Activated gamma-delta T cell (primary cell): ENCODE data around the gene ARID3B.
"Not testable (repeated sequence)": the region's sequence is repeated elsewhere in the genome, so short reads cannot be mapped to it uniquely, and the experiment has no call there.

Experiments used
- DNase-seq: peaks from one replicate; lab custom pipeline; 2025; lab: John Stamatoyannopoulos, UW

The ARID3B gene

DNA sequence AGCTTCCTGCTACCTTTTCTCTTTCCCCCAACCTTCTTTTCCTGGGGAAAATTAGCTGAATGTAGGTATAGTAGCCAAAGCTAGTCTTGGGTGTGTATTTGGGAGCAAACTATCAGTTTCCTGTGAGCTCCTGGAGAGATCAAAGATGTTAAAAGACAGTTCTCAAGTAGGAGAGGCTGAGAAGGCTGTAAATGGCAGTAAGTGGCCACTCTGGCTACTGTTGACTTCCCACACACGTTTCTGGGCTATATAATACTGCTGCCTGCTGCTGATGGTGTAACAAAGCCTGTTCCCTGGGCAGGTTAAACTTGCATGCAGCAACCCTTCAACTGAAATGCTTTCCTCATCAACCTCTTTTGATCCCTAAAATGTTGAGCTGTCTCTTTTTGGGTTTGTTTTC is 27.6 kb downstream of the ARID3B start:
- DNase-seq = no peak

DNA sequence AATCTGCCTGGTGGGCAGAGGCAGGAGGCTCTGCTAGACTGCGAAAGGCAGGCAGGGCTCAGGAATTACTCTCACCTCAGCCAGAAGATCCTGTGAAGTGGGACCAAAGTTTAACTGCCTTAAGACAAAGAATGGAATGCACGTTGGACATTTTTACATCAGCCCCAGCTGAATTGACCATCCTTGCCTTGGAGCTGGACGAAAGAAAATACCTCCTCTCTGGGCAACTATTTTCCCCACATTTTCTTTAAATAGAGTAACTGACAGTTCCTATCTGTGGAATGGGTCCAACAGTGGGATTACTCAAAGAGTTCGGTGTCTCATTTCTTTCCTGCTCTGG is 28.7 kb downstream of the ARID3B start:
- DNase-seq = no peak

DNA sequence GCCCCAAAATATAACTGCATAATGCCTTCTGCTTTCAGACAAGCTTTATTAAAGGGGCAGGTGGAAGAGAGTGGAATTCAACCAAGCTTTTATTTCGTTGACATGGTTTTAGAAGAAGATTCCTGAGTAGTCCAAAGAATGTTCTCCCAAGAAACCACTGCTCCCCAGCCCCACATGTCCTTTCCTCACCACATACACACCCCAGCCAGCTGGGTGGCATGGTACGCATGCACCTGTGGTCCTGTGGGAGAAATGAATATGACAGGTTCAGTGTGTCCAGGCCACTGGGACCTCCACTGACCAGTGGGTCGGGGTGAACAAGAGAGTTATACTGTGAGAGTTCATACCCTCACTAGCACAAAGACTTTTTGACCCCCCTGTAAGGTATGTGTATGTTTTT is 30.2 kb downstream of the ARID3B start:
- no peak for DNase-seq

DNA sequence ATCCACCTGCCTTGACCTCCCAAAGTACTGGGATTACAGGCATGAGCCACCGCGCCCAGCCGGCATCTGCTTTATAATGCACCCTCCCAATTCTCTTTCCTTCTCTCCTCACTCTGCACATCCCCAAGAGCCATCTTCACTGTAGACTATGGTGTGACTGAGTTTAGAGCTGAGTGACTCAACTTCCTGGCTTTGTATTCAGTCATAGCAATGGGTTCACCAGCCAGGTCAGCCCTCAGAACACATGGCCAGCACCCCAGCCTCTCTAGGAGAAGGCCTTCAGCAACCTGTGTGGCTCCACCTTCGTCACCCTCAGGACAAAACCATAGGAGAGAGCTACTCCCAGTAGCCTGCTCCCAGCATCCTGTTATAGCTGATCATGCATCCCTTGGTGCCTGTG is 33.0 kb downstream of the ARID3B start:
- DNase-seq = no peak

DNA sequence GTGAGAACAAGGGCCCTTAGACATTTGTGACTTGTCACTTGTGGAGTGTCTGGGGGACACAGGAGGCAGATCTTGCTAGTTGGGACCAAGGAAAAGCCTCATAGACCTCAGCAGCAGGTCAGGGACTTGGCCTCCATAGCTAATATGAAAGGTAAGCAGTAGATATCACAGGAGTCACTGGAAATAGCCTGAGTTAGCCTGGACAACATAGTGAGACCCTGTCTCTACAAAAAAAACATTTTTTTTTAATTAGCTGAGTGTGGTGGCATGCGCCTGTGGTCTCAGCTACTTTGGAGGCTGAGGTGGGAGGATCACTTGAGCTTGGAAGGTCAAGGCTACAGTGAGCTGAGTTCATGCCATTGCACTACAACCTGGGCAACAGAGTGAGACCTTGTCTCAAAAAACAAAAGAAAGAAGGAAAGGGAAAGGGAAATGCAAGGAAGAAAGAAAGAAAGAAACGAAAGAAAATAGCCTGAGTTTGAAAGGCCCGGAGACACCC is 37.5 kb downstream of the ARID3B start:
- DNase-seq = no peak

DNA sequence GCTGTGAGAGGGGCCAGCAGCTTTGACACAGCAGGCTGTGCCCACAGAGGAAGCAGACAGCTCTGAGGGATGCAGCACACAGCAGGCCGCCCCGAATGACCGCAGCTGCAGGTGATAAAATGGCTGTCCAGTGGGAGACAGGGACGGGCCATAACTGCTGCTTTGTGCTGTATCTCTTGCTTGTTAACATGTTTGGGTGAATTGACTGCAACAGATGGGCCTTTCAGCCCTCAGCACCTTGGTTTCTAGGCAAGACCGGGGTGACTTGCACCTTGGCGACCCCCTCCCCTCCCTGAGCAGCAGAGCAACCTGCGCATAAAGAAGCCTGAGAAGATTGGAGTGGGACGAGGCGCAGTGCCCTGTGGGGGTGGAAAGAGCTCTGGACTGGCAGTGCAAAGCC is 38.0 kb downstream of the ARID3B start:
- no peak for DNase-seq

DNA sequence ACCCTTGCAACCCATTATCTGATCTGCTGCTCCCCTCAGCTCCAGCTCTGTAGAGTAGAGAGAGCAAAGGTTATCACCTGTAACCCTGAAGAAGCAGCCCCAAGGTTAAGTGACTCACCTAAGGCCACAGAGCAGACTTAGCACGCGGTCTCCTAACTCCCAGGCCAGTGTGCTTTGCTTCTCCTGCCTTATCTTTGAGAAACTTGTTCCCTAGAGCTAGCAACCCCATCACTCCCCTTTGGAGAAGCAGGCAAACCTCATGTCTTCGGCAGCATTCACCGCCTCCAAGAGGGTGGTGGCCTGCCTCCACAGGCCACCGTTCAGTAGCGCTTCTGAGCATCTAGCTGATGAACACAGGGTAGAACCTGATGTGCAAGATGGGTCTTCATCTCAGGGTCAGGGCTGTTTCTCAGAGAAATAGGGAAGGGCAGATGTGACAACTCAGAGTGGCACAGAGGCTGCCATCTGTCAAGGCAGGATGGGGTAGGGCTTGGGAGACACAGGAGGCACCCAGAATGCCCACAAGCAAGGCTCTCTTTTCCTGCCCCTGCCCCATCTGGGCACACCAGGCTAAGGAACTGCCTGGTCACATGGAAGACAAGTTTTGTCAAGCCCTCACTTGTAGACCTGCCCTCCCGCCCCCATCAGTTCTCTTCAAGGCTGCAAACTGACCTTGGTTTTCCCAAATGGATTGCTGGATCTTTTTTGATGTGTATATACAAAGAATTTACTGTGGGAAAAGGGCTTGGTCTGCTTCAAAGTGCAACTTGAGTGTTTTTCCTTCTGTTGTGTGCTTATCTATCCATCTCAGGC is 39.7 kb downstream of the ARID3B start:
- no peak for DNase-seq

DNA sequence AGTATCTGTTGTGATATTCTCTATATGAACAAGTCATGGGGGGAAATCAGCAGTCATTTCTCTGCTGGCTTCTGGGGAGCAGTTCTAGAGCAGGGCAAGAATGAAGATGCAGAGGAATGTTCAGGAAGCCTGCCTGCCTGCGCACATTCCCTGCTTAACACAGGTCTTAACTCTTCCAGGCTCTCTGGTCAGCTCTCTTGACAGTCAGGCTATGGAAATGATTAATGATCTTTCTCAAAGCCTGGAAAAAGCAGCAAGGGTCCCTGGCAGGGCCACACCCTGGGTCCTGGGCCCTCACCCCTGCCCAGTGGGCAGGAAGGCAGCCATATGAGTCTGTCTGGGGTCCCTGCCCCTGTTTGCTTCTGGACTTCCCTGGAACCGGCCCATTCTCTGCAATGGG is 43.2 kb downstream of the ARID3B start:
- DNase-seq = no peak

DNA sequence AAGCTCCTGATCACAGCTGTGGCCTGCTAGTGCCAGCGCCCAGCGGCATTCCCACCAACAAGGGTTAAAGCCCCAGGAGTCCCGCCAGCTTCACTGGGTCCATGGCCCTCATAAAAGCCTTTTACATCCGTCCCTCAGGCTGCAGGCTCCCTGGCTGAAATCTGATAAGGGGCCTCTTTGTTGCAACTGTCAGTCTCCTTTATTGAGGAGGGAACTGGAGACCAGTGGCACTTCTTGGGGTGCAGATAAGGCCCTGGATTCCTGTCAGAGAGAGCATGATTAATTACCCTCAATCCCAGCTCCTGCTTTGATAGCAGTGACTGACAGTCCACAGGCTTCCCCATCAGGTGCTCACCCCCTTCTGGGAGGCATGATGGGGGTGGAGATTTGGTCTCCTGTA is 43.8 kb downstream of the ARID3B start:
- DNase-seq = no peak

DNA sequence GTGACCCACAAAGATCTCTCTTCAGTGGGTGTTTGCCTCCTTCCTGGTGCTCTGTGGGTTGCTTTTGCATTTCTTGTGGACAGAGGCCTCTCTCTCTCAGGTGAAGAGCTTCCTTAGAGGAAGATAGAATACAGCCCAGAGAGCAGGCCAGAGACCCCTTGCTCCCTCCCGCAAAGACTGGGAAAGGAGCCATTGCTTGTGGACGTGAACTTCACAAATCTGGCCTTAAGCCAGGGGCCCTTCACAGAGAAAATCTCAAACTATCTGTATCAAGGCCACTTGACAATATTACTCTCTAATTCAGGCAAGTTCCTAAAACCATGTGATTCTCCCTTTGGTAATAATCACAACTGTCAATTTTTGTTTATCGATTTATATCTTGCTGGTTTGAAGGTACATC is 44.2 kb downstream of the ARID3B start:
- DNase-seq = no peak

DNA sequence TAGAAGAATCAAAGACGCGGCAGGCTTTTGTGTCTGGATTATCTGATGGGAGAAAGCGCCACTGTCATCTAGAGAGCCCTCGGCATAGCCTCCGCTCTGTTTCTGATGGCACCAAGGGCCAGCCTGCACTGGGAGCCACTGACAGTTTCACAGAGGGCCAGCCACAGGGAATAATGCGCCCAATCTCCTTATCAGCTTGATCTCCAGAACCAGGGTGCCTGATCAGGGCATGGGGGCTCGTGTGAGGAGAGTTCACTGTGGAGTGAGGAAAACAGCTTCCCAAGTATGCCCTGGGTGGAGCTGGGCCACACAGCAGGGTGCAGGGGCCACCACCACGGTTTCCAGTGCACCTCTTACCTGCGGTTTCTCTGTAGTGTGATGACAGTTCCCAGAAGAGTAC is 44.8 kb downstream of the ARID3B start:
- no peak for DNase-seq

DNA sequence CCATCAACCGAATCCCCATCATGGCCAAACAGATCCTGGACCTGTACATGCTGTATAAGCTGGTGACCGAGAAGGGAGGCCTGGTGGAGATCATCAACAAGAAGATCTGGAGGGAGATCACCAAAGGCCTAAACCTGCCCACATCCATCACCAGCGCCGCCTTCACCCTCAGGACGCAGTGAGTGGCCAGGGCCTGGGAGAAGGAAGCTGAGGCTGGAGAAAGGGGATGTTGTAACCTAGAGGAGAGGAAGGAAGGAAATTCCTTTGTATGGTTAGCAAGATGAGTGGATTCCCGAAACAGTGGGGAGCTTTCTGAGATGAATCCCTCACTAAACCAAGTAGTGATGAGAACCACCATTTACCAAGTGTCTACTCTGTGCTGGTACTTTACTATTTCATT is 48.8 kb downstream of the ARID3B start:
- no peak for DNase-seq

DNA sequence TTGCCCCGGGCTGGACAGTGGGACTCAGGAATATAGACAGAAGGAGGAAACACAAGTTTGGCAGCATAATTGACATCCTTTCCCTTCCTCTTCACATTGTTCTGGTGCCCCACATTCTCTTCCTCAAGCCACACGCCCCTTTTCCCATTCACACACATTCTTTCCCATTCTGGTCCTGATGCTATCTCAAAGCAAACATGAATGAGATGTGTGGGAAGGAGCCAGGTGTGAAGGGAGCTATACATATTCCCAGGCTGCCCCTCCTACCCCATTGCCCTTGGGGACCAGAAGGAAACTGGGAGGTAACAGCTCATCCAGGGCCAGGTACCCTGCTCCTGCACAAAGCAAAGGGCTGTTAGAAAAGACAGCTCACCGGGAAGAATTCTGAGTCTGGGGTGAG is 51.2 kb downstream of the ARID3B start:
- DNase-seq = no peak

DNA sequence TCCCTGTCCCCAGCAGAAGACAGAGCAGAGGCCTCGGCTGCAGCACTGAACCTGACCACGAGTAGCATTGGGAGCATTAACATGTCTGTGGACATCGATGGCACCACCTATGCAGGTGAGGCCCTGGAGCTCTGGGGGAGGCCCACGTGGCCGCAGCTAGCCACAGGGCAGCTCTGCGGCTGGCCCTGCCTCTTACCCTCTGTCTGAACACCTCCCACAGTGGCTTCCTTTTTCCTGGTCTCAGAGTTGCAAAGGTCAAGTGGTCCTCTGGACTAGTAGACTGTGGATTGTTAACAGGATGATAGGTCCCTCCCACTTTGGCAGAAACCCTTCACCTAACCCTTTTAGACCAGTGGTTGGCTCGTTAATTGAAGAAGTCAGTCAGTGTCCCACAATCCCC is 52.1 kb downstream of the ARID3B start:
- no peak for DNase-seq

DNA sequence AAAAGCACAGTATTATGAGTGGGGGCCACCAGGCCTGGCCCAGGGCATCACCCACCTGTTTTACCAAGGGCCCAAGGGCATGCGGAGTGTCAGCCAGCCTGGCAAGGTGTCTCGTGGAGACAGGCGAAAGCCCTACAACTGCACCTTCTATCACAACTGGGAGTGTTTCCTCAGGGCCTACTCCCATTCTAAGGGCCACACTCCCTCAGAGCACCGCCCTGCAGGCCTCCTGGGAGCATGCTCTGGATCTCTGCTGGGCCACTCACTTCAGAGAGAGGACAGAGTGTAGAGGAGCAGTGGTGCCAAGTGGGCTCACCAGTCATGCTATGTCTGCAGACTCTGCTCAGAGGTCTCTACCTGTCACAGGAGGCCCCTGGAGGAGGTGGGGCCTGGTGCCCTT is 53.4 kb downstream of the ARID3B start:
- no peak for DNase-seq

DNA sequence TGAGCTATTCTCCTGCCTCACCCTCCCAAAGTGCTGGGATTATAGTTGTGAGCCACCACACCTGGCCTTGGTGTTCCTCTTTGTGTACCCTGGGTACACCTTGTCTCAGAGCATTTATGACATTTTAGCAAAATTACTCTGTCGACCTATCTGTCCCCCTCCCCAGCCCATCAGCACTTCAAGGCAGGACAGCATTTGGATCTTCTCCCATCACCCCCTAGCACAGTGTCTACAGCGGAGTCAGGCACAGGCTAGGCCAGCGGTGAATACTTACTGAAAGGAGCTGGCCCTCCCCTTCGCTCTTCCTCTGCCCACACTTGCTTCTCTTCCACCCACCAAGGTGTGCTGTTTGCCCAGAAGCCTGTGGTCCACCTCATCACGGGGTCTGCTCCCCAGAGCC is 54.3 kb downstream of the ARID3B start:
- no peak for DNase-seq

DNA sequence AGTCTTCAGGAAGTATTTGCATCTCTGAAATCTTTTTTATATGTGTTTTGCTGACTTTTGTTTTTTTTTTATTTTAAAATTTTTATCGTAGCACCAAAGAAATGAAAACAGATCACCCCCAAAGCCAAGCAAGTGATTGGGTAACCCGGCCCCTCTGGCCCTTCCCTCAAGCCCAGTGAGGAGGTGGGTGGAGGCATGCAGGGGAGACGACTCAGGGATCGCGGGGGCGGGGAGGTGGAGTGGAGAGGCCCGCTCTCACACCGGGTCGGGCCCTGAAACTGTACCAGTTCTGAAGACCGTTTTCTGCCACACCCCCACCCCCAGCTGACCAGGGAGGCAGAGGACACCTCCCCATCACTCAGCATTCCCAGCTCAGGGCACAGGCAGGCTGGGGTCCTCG is 55.7 kb downstream of the ARID3B start:
- DNase-seq = not testable (repeated sequence)

DNA sequence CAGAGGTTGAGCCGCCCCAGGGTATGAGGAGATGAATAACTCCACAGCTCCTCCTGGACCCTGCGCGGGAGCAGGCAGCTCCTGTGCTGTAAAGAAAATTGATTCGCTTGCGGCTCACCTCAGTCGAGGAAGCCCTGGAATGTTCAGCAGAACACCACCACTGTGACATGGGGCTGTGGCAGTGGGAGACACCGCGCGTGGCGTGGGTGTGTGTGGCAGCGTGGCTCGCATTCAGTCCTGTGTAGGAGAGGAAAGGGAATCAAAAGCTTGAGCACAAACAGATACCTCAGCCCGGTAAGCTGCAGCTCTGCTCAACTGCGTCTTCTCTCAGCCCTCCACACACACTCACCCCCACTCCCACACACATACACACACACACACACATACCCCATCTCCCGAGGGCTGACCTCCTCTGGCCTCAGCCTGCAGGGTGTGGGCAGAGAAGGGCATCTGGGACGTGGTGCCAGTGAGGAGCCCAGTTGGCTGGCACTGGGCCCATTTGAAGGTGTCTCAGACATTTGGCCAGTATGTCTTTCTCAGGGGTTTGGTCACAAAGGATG is 56.2 kb downstream of the ARID3B start:
- not testable (repeated sequence) for DNase-seq

DNA sequence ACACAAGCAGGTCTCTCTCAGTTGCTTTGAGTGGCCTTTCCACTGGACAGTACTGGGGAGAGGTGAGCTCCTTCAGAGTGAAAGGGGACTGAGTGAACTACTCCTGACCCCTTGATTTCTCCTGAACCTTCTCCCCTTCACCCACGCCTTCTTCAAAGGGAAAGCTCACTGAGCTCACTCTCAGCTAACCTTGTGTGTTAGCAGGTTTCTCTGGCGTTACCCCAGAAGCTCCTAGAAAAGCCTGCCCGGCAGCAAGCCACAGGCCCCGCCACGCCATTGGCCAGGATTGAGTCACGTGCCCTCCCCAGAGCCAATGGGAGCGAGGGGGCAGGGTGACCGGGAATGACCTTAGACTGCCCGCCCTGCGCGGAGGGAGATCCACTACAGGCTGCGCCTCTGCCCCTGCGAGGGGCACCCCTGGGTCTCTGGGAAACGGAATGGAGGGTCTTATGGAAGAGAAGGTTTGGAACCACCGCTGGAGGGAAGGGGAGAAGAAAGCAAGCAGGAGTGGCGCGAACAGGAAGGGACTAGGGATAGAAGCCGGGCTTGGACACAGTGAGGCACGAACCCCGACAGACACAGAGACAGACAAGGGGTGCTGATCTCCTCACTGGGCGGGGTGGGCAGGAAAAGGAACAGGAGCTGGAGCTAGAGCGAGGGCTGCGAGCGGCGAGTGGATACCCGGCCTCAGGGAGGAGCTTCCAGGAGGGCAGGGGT is 57.3 kb downstream of the ARID3B start:
- peak; percentile 83 for DNase-seq

DNA sequence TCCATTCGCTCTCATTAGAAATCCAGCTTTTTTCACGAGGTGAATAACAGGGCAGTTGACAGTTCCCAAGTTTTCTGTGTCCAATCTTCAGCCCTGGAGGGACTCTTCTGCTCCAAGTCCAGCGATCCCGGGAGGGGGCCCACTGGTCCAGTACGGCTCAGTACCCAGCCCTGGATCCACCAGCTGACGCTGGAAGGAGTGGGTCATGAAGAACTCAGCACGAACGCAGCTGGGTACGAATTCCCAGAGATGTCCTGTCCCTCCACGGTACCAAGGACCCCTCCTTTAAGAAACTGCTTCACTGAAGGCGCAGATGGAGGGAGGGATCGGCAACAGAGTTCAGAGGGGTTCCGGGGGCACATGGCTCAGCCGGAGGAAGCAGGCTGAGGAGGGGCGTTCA is 58.1 kb downstream of the ARID3B start:
- DNase-seq = no peak

DNA sequence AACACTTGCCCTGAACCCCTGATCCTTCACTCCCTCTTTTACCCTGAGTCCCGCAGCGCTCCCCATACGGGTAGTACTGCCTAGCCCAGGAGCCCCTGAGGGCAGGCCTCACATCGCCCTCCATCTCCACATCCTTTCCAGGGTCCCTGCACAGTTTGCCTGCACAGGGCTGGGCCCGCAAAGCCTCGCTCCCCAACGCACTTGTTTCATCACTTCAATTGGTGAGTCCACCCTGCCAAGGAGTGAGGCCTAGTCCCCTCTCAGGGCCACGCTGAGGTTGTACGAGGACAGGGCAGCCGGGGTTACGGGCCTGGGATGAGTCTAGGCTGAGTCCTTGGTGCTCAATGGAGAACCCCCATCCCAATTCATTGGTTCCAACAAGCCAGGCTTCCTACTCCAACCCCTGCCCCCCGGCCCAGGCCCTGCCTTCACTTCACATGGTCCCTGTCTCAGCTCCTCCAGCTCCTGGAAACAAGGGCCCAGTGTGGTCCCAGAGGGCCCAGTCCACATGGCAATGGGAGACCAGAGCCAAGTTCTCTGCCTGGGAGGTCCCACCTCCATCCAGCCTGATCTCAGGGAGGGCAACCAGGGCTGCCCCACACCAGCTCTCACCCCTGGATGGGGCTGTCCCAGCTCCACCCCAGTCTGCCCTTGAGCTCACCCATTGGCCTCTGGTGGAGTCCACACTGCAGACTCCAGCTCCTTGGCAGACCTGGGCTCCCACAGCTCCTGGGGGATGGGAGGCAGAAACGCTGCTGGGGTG is 62.2 kb downstream of the ARID3B start:
- no peak for DNase-seq
